Gastroesophageal sphincter (tissue), 4 donors: ENCODE data around the gene FGR. TPM values are rescaled to one million over a fixed set of nuclear protein-coding genes. Genes with fewer than 3 reads are reported as not detected.

ENCODE experiments used
- ATAC-seq: fragments of 150-250 bp; one replicate; pipeline ENCODE4 v1.9.1; 2016; ENCODE audit warnings: mild to moderate bottlenecking, moderate library complexity
- H3K27ac ChIP-seq, 4 donors: fragments of 200-600 bp; sonication (generic) in 3 of 4; 1 replicate in 3 of 4; 2 replicates in 1 of 4; pipeline ENCODE4 v1.5.1; 2016 to 2019
- H3K27me3 ChIP-seq: fragments of 200-600 bp; sonication (generic); one replicate; pipeline ENCODE4 v1.5.1; 2019
- H3K36me3 ChIP-seq, 2 donors: fragments of 200-600 bp; sonication (generic); one replicate each; pipeline ENCODE4 v1.5.1; 2019; ENCODE audit warnings: control low read depth in 1 of 2
- H3K4me1 ChIP-seq, 3 donors: fragments of 200-600 bp; sonication (generic); 1 replicate in 2 of 3; 2 replicates in 1 of 3; pipeline ENCODE4 v1.5.1; 2016 to 2019; ENCODE audit warnings: control low read depth in 2 of 3
- H3K4me3 ChIP-seq, 2 donors: fragments of 200-600 bp; sonication (generic); one replicate each; pipeline ENCODE4 v1.5.1; 2019; ENCODE audit warnings: mild to moderate bottlenecking in 1 of 2, moderate library complexity in 1 of 2
- H3K9me3 ChIP-seq, 3 donors: fragments of 200-600 bp; sonication (generic); one replicate each; pipeline ENCODE4 v1.5.1; 2017 to 2019; ENCODE audit warnings: control low read depth in 2 of 3
- EP300 ChIP-seq: sonication (generic); formaldehyde crosslinking; IDR thresholded peaks from one replicate; pipeline ENCODE4 v1.6.1; 2017; ENCODE audit warnings: antibody characterized with exemption, mild to moderate bottlenecking
- POLR2A ChIP-seq, 2 donors: fragments of 450-650 bp; IDR thresholded peaks; one replicate each; pipeline ENCODE4 v1.6.1; 2017; ENCODE audit warnings: antibody characterized with exemption in 2 of 2, mild to moderate bottlenecking in 2 of 2, moderate library complexity in 1 of 2
- POLR2AphosphoS5 ChIP-seq: sonication (generic); formaldehyde crosslinking; IDR thresholded peaks from one replicate; pipeline ENCODE4 v1.6.1; 2017; ENCODE audit warnings: antibody characterized with exemption
- WGBS, 2 donors: methylation state at CpG; one replicate each; pipeline ENCODE4 v1.1.5; 2018; ENCODE audit warnings: low coverage in 1 of 2; 5-methylcytosine and 5-hydroxymethylcytosine counted together
- total RNA-seq, 4 donors: library from RNA; depleted of rRNA; stranded (reverse); fragments of >200 nt; gene quantifications; one replicate each; pipeline ENCODE4 v1.1.0, GENCODE V29; 2016
- TF ChIP-seq, protein P1 (sequence below), 4 experiments: fragments of 200-600 bp in 2 of 4; fragments of 450-650 bp in 2 of 4; sonication (generic) in 1 of 4; IDR thresholded peaks; one replicate each; pipeline ENCODE4 v1.5.1; 2017 to 2019; ENCODE audit warnings: antibody characterized with exemption in 4 of 4, mild to moderate bottlenecking in 2 of 4, moderate library complexity in 2 of 4

FGR gene
- total RNA-seq, 4 donors from 2014 or later, result 9.2 to 17.8 (median 10.1) TPM

DNA sequence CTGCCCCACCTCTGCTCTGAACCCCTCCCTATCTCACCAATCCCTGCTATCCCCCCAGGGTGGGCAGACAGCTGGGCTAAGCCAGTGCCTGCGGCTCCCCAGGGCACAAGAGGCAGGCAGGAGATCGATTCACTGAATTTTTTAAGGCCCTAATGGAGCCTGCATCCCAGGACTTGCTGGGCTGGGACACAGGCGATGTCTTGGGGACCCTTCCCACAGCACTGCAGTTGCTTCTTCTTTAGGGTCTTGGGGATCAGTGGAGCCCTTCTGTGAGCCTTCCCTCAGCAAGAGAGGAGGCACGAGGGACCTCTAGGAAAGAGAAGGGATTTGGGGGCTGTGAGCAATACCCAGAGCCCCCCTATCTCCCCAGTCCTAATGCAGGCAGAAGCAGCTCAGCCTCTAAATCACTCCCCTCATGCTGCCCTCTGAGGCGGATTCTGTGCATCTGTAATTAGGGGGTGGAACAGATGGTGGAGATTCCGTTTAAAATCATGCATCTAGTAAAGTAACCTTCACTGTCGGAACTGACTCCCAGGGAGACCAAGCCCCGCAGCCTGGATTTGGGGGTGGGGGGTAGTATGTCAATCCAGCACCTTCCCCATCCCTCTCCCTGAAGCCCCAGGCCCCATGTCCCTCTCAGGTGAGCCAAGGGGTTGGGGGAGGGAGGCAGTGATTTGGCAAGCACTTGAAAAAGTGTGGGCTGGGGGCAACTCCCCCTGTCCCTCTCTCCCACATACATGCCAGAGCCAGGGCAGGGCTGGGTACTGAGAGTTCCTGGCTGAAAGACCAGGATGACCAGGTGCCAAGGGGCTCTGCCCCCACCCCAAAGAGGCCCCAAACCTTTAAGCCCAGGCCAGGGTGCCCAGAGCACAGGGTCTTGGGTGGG is 41.1 kb downstream of the FGR start:
- Histone ChIP-seq H3K4me1 (peaks cover 28 to 100% (median 98%) of the 10 kb centered on the region in 3 donors), H3K27ac (peak overlapping the region in 3 of 4 donors; percentile 88 to 94 (median 89)), H3K9me3 (no peaks in the 10 kb centered on the region), H3K4me3 (peak overlapping the region in 1 of 2 donors; percentile 18), H3K36me3 (no peaks in the 10 kb centered on the region), H3K27me3 (no peaks in the 10 kb centered on the region)
- no peak for ATAC-seq
- no CpG with 5 or more reads among the region's 8 CpGs for WGBS, 2 donors
- TF ChIP-seq, protein P1, sequence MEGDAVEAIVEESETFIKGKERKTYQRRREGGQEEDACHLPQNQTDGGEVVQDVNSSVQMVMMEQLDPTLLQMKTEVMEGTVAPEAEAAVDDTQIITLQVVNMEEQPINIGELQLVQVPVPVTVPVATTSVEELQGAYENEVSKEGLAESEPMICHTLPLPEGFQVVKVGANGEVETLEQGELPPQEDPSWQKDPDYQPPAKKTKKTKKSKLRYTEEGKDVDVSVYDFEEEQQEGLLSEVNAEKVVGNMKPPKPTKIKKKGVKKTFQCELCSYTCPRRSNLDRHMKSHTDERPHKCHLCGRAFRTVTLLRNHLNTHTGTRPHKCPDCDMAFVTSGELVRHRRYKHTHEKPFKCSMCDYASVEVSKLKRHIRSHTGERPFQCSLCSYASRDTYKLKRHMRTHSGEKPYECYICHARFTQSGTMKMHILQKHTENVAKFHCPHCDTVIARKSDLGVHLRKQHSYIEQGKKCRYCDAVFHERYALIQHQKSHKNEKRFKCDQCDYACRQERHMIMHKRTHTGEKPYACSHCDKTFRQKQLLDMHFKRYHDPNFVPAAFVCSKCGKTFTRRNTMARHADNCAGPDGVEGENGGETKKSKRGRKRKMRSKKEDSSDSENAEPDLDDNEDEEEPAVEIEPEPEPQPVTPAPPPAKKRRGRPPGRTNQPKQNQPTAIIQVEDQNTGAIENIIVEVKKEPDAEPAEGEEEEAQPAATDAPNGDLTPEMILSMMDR (IDR thresholded peaks at IDR 0.05), result no peak
- TF ChIP-seq POLR2A (IDR thresholded peaks at IDR 0.05) (no peak), POLR2AphosphoS5 (no peak)

DNA sequence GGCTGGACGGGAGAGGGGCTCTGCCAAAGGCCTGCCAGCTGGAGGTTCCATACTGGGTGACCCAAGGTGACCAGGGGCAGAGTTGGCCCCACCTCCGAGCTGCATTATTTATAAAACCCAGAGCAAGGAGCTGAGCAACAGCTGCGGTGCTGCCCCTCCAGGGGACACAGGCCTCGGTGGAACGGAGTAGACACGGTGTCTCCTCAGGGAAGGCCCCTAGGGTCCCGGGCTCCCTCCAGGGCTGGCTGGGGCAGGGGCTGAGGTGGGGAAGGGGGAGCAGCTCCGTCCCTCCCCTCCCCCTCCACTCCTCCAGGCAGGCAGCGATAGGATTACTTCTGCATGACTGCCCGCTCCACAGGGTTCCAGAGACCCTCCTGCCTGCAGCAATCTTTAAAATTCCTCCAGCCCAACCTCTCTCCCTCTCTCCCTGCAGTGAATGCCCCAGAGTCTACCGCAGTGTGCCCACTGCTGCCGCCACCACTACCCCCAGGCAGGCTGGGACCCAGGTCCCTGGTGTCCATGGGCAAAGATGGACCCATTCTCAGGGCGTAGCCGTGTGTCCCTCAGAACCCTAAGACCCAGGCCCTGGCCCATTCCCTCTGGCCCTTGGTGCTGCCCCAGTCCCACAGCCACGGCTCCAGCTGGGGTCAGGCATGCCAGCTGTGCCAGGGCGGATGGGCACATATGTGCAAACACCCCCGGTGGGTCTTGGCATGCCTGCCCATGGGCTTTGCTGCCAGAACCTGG is 41.9 kb downstream of the FGR start:
- ATAC-seq, result no peak
- no peak overlapping the region for H3K4me3 ChIP-seq
- TF ChIP-seq EP300 (no peak), POLR2AphosphoS5 (no peak), POLR2A (IDR thresholded peaks at IDR 0.05) (no peak)
- TF ChIP-seq, protein P1 (IDR thresholded peaks at IDR 0.05), result no peak
- peaks cover 21 to 100% (median 97%) of the 10 kb centered on the region in 3 donors for H3K4me1 ChIP-seq
- H3K9me3 ChIP-seq, result no peaks in the 10 kb centered on the region
- H3K36me3 ChIP-seq, result peaks cover 0 to 3% of the 10 kb centered on the region in 2 donors
- 28% methylated on average over 6 of the region's 17 CpGs; no CpG with 5 or more reads in 1 of the 2 donors for WGBS, 2 donors
- H3K27me3 ChIP-seq, result no peaks in the 10 kb centered on the region
- peak overlapping the region in 3 of 4 donors; percentile 88 to 94 (median 89) for H3K27ac ChIP-seq

DNA sequence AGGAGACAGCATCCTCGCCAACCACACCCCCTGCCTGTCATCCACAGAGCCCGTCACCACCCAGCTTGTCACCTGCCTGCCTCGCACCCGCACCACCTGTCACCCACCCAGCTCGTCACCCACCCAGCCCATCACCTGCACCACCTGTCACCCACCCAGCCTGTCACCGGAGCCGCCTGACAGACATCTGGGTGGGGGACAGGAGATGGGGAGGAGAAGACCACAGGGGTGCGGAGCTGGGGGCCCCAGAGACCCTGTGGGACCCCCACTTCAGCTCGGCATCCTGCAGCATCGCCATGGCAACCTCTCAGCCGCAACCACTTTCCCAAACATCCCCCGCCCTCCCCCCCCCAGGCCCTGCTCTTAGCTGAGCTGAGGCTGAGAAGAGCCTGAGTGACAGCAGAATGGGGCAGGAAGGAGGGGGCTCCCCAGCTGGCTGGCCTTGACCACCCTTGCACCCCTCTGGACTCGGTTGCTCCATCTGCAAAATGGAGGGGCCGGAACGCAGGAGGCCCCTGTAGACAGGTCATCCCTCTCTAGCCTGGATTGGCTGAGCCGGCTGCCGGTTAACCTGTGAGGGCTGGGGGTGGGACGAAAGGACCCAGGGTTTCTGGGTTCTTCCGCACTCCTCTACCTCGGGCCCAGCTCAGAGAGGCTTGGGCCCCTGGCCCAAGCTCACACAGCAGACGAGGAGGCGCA is 42.6 kb downstream of the FGR start:
- no CpG with 5 or more reads among the region's 22 CpGs for WGBS, 2 donors
- Histone ChIP-seq H3K27ac (peak overlapping the region in 3 of 4 donors; percentile 88 to 94 (median 89)), H3K9me3 (no peaks in the 10 kb centered on the region), H3K27me3 (no peaks in the 10 kb centered on the region), H3K36me3 (peaks cover 0 to 8% of the 10 kb centered on the region in 2 donors), H3K4me3 (no peak overlapping the region), H3K4me1 (peaks cover 19 to 100% (median 90%) of the 10 kb centered on the region in 3 donors)
- TF ChIP-seq, protein P1 (IDR thresholded peaks at IDR 0.05), result no peak
- TF ChIP-seq POLR2AphosphoS5 (no peak), POLR2A (IDR thresholded peaks at IDR 0.05) (no peak), EP300 (no peak)
- ATAC-seq, result no peak

- Histone ChIP-seq H3K9me3 (no peaks in the 10 kb centered on the region), H3K4me1 (peaks cover 19 to 100% (median 90%) of the 10 kb centered on the region in 3 donors), H3K27me3 (no peaks in the 10 kb centered on the region), H3K36me3 (peaks cover 0 to 8% of the 10 kb centered on the region in 2 donors), H3K27ac (peak overlapping the region in 3 of 4 donors; percentile 88 to 94 (median 89)), H3K4me3 (no peak overlapping the region)
- 0 to 43% methylated on average over 1 of the region's 4 CpGs for WGBS, 2 donors
- ATAC-seq, result no peak
- TF ChIP-seq, protein P1 (IDR thresholded peaks at IDR 0.05), result no peak
- TF ChIP-seq EP300 (no peak), POLR2AphosphoS5 (no peak), POLR2A (IDR thresholded peaks at IDR 0.05) (no peak)
Observed at GRCh38 chr1:27591622-27592021, 43.4 kb downstream of the FGR start.
